ENCODE measurements around the gene FLT1.

FLT1 gene

GRCh38 chr13:28490061-28490460, 4.9 kb downstream of the FLT1 start:
- no peak for DNase-seq (ENCODE audit: low read depth in 2 of 2, low spot score in 1 of 2)

- DNase-seq (ENCODE audit: low read depth in 2 of 2, low spot score in 1 of 2): no peak
These were observed 5.4 kb downstream of the FLT1 start for GRCh38 chr13:28489524-28489931.

- DNase-seq (ENCODE audit: low read depth in 2 of 2, low spot score in 1 of 2): no peak
These were observed 6.4 kb downstream of the FLT1 start for GRCh38 chr13:28488376-28489005.

GRCh38 chr13:28485996-28486543, 8.9 kb downstream of the FLT1 start:
- no peak for DNase-seq (ENCODE audit: low read depth in 2 of 2, low spot score in 1 of 2)

- no peak for DNase-seq (ENCODE audit: low read depth in 2 of 2, low spot score in 1 of 2)
These were observed 9.4 kb downstream of the FLT1 start for GRCh38 chr13:28485551-28485950.

- no peak for DNase-seq (ENCODE audit: low read depth in 2 of 2, low spot score in 1 of 2)
These were observed 9.8 kb downstream of the FLT1 start for GRCh38 chr13:28485097-28485496.

- no peak for DNase-seq (ENCODE audit: low read depth in 2 of 2, low spot score in 1 of 2)
These were observed 11.5 kb downstream of the FLT1 start for GRCh38 chr13:28483313-28483931.

GRCh38 chr13:28479005-28479404, 15.9 kb downstream of the FLT1 start:
- DNase-seq (ENCODE audit: low read depth in 2 of 2, low spot score in 1 of 2): no peak

GRCh38 chr13:28478127-28478526, 16.8 kb downstream of the FLT1 start:
- DNase-seq (ENCODE audit: low read depth in 2 of 2, low spot score in 1 of 2): no peak

GRCh38 chr13:28477709-28477973, 17.3 kb downstream of the FLT1 start:
- no peak for DNase-seq (ENCODE audit: low read depth in 2 of 2, low spot score in 1 of 2)

- DNase-seq (ENCODE audit: low read depth in 2 of 2, low spot score in 1 of 2): no peak
These were observed 17.8 kb downstream of the FLT1 start for GRCh38 chr13:28476919-28477708.

GRCh38 chr13:28475916-28476725, 18.8 kb downstream of the FLT1 start:
- no peak for DNase-seq (ENCODE audit: low read depth in 2 of 2, low spot score in 1 of 2)

GRCh38 chr13:28474491-28475134, 20.3 kb downstream of the FLT1 start:
- DNase-seq (ENCODE audit: low read depth in 2 of 2, low spot score in 1 of 2): no peak

GRCh38 chr13:28473044-28473443, 21.9 kb downstream of the FLT1 start:
- DNase-seq (ENCODE audit: low read depth in 2 of 2, low spot score in 1 of 2): no peak

GRCh38 chr13:28471421-28471820, 23.5 kb downstream of the FLT1 start:
- no peak for DNase-seq (ENCODE audit: low read depth in 2 of 2, low spot score in 1 of 2)

GRCh38 chr13:28470296-28470695, 24.6 kb downstream of the FLT1 start:
- DNase-seq (ENCODE audit: low read depth in 2 of 2, low spot score in 1 of 2): no peak

GRCh38 chr13:28469316-28469715, 25.6 kb downstream of the FLT1 start:
- DNase-seq (ENCODE audit: low read depth in 2 of 2, low spot score in 1 of 2): no peak

- DNase-seq (ENCODE audit: low read depth in 2 of 2, low spot score in 1 of 2): no peak
These were observed 26.7 kb downstream of the FLT1 start for GRCh38 chr13:28468023-28468915.

- DNase-seq (ENCODE audit: low read depth in 2 of 2, low spot score in 1 of 2): no peak
These were observed 27.9 kb downstream of the FLT1 start for GRCh38 chr13:28467034-28467433.

GRCh38 chr13:28466151-28466550, 28.8 kb downstream of the FLT1 start:
- no peak for DNase-seq (ENCODE audit: low read depth in 2 of 2, low spot score in 1 of 2)
